NCI-H1417 (cell line): ENCODE measurements around the gene FOXQ1.

Experiments used
- DNase-seq, 3 experiments: peaks; one replicate each; lab custom pipeline; 2025; lab: John Stamatoyannopoulos, UW

FOXQ1 gene, protein sequence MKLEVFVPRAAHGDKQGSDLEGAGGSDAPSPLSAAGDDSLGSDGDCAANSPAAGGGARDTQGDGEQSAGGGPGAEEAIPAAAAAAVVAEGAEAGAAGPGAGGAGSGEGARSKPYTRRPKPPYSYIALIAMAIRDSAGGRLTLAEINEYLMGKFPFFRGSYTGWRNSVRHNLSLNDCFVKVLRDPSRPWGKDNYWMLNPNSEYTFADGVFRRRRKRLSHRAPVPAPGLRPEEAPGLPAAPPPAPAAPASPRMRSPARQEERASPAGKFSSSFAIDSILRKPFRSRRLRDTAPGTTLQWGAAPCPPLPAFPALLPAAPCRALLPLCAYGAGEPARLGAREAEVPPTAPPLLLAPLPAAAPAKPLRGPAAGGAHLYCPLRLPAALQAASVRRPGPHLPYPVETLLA

DNA sequence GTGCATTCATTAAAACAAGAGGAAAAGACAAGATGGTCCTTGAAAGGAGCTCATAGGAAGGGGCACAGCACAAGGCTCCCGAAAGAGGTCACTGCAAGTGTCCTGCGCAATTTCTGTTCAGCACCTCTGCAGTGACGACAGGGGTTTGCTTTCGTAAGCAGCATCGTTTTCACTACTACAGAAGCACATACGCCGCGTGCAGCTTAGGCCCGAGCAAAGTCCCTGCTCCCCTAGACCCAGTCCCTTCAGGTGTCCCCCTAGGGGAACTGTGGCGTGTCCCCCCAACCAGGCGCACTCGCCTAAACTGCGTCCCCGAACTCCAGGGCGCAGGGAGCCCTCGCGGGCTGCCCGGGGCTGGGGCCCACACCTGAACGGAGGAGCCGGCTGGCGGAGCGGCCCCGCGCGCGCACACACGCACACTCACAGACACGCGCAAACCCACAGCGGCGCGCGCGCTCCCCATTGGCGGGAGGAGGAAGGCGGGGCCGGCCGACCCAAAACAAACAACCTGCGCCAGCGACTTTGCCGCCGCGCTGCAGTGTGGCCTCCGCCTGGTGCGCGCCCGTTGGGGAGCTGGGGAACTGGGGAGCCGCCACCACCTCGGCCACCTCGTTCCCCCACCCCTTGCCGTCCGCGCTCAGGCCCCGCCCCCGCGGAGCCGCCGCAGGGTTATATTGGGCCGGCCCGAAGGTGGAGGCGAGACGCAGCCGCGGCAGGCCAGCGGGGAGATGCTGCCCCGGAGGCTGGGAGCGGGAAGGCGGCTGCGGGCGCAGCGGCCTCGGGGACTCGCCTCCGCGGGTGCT lies at the start of gene FOXQ1:
Gene FOXQ1 (plus strand): TSS at position 699 of the 803 bp plus-strand sequence. CDS start 607 bp downstream, outside the sequence.
- DNase-seq, result peak in 2 of 3 experiments; percentile 33 to 41

DNA sequence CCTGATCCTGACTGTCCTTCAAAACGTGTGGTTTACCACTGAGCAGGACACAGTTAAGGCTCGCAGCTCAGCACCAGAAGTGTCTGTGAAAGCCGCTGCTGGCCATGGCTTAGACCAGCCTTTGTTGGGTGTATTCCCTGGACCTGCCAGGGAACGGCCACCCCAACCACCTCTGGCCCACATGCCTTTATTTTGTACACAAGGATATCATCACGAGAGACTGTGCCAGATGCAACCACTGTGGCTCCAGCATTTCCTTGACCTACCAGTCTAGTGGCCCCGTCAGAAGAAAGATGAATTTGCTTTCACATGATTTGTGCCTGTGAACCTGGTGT lies 49.2 kb upstream of the FOXQ1 start:
- no peak for DNase-seq

DNA sequence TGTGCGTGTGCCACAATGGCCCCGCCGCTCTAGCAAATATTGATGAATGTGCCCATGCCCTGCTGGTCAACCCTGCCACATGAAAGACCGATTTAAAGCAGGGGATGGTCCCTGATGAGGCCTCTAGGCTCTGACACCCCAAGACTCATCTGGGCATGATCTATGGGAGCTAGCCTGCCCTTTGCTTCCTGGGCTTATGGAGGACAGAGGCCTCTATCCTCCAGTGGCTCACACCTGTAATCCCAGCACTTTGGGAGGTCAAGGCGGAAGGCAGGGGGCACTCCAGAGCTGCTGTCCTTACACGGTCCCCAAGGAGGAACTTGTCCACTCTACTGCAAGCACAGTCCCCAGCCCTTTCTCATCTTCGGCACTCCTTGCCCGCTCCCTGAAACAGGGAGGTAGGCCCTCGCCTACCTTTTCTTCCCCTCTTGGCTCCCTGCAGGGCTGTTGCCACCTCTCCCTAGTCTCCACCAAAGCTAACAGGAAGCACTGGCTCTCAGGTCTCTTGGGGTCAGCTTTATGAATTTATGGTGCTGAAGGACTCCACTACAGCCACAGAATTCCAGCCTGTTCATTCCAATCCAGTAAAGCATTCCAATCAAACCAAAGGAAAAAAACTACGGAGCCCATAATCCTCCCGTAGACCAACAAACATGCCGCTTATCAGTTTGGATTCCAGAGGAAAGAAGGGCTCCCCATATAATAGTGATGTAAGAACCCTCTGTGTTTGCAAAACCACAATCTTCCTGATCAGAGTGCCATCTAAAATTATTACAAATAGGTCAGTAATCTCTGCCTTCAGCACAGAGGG lies 48.7 kb upstream of the FOXQ1 start:
- DNase-seq, result no peak

DNA sequence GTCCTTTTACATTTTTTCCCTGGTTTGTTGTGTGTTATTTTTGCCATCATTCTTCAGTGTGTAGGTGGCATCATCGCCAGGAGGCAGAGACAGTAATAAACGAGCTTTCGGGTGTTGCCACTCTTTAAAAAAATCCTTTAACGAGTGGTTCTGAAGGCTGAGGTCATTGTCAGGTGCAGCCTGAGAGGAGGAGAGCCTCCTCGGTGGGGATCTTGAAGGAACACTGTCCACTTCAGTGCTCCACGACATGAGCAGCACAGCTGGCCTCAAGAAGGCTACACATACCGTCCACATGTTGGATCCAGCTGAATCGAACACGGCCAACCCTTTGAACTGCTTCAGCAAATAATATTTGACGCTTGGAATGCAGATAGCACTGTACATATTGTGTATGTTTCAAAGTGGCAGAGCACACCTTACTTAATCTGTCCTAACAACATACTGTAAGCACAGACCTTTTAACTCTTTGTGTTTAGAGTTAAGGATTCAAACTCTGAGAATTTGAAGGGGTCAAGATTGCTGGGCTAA lies 48.0 kb upstream of the FOXQ1 start:
- DNase-seq, result no peak

DNA sequence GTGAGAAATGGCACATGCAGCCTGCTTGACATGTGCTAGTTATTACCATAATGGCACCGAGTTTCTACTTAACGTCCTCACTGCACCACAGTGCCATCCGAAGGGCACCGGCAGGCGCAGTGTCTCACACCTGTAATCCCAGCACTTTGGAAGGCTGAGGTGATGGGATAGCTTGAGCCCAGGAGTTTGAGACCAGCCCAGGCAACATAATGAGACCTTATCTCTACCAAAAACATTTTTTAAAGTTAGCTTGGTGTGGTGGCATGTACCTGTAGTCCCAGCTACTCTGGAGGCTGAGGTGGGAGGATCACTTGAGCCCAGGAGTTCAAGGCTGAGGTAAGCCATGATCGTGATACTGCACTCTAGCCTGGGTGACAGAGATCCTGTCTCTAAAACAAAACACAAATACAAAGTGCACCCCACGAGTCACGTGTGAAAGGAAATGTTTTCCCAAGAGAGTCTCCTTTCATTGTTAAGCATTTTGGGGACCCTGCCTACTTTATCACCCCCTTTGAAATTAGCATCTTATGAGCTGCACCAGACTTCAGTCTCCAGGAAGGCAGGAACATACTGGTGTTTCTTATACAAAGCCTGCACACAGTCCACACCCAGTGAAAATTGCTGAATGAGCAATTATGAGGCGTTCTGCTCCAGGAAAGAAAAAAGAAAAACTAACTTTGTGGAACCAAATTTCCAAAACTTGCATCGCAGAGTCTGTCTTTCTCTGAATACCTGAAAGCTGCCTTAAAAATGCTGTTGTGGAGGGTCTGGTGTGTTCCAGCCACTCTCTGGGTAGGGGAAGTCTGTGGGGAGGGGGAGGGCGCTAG lies 47.1 kb upstream of the FOXQ1 start:
- no peak for DNase-seq

DNA sequence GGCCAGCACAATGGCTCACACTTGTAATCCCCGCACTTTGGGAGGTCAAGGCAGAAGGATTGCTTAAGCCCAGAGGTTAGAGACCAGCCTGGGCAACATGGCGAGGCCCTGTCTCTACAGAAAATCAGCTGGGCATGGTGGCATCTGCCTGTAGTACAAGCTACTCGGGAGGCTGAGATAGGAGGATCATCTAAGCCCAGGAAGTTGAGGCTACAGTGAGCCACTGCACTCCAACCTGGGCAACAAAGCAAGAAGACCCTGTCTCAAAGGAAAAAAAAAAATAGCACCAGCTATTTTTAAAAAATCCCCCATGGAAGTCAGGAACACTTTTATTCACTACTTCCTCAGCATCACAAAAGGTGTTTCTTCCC lies 45.2 kb upstream of the FOXQ1 start:
- DNase-seq, result no peak

DNA sequence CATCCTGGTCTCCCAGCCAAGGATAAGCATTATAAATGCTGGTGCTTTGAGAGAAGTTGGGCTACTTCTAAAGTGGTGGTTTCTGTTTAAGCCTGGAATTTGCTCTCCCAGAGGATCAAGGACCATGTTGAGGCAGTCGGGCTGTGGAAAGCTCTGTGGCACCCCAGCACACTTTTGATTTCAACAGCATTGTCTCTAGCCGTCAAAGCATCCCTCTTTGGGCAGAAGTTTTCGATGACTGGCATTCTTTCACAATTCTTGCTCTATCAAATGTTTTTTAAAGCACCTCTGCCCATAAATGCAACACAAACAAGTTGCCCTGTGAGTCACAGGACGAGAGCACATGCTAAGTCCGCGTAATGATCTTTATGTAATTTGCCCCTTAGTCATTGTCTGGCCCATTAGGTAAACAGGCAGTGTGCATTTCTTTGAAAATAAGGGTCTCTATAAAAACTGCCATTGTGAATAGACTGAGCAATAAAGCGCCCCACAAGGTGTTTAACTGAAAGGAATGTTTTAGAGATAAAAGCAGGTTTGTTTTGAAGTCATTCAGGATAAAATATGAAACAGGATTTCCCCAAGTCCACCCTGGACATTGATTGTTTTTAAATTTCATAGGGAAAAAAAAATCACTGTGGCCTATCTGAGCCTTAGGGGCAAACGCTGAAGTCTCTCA lies 44.7 kb upstream of the FOXQ1 start:
- no peak for DNase-seq

DNA sequence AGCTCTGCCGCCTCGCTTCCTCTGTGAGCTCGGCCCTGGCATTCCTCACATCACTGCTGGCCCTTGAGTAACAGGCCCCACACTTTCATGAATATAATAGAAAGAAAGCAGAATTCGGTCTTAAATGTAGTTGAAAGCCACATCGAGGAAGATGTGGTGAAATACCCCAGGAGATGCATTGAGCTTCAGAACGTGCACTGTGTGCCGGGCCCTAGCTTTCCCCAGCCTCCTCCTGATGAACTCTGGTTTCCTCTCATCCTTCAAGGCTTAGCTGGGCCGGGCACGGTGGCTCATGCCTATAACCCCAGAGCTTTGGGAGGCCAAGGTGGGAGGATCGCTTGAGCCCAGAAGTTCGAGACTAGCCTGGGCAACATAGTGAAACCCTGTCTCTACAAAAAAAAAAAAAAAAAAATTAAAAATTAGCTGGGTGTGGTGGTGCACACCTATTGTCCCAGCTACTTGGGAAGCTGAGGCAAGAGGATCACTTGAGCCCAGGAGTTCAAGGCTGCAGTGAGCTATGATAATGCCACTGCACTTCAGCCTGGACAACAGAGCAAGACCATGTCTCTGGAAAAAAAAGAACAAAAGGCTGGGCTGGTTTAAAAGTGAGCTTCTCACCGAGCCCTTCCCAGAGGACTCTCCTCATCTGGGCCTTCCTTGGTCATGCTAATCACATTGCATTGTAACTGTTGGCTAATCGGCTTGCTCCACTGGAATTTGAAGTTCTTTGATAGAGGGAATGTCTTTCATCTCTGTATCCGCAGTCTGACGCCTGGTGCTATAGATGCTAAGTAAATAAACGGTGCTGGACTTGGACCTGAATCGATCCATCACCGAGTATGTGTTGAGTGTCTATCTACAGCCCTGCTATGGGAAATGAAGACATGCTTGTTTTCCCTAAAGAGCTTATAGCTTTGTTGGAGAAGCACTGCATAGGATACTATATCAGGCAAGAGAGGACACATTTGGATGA lies 43.8 kb upstream of the FOXQ1 start:
- no peak for DNase-seq

DNA sequence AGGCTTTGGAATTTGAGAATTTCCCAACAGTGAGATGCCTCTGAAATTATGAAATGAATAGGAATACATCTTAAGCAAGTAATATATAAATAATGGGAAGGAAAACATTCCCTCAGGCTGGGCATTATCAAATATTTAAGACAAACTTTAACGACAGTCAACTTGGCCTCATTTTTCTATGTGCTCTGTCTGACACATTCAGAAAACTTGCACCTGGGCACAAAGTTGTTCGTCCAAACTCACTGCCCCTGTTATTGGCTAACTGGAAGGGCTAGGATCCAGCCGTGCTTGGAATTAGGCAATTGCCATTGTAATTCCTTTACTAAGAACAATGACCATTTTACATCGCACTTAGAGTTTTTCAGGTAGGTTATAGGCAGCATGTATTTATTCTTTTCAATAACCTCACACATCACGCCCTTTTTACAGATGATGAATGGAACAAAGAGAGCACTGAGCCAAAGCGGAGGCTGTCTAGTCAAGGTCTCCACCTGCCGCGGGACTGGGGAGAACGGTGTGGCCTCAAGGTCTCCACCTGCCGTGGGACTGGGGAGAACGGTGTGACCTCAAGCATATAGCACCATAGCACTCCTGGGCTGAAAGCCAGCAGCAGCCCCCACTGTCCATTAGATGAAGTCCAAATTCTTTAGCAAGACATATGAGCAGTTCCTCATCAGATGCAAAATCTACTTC lies 40.7 kb upstream of the FOXQ1 start:
- DNase-seq, result no peak

DNA sequence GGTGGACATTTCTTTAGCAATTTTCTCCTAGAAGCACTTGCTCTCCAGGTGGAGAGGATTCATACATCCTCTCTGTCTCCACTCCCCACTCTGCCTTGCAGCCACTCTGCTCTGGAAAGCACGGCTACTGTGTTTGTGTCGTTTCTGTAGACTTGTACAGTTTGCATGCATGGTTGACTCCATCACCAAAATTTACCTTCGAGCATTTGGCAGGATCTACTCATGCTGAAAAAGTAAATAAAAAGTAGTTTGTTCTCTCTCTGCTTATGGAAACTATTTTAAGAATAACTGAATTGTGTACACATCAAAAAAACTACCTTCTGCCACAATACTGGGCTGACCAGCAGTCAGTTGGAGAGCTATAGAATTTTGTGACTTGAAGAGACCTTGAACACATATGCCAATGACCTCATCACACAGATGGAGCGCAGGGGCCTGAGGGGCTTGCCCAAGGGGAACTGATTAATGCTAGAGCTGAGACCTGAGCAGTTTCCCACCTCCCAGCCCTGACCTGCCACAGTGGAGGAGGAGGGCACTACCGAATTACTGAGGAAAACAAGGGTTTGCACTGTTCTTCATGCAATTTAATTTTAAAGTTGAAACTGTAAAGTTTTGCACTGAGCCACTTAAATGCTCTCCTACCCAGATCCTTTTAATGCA lies 33.7 kb upstream of the FOXQ1 start:
- DNase-seq, result no peak

DNA sequence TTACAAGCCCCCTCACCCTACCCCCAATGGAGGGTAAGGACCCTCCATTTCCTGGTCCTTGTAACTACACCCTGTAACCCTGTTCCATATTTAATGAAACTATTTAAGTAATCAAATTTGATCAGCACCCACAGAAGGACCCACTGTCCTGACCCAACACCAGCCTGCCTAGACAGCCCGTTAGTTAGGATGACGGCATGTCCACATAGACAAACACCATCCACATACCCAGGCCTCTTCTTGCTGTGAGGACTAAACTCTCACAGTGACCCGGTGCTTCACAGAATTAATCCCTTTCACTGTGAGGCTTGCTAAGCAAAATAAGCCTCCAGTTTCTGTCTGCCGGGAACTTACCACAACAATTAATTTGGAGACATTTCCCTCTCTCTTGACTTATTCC lies 32.8 kb upstream of the FOXQ1 start:
- no peak for DNase-seq

DNA sequence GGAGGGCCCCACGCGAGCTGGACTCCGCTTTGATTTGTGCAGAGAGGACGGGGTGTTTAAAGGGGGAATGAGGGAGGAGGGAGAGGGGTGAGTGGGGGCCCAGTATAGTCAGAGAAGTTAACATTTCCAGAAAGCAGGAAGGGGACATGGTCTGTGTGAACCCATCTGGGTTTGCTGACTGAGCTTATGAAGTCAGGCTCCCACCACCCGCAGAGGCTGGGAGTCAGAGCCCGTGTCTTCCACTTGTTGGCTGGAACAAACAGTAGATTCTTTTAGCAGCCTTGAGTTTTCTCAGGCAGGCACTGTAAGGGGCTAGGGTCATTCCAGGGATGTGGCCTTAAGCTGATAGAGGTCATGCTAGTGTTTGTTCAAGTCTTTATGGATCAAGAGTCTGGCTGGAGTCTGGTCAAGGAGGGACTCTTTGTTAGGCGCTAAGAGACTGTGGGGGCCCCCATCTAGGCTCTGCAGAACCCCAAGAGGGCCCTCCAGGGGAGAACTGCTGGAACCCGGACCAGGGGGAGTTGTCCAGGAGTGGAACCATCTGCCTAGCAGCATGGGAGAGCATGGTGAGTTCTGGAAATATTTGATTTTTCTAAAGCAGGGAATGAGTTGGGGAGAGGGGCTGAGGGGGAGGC lies 31.1 kb upstream of the FOXQ1 start:
- no peak for DNase-seq

DNA sequence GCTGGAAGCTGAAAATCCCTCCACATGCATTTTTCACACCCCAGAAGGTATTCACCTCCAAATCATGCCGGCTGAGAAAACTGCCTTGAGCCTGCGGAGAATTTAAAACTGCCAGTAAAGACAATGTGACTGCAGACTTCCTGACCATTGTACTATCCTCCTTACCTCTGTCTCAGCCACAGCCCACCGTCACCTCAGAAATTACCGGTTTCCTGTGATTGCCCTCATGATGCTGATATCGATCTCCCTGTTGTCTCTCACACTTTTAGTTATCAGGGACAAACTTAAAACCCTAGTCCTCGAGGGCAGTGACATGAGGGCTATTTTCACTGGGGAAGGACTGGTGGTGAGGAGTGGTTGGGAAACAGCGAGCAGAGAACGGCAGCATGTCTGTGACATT lies 30.2 kb upstream of the FOXQ1 start:
- DNase-seq, result no peak

DNA sequence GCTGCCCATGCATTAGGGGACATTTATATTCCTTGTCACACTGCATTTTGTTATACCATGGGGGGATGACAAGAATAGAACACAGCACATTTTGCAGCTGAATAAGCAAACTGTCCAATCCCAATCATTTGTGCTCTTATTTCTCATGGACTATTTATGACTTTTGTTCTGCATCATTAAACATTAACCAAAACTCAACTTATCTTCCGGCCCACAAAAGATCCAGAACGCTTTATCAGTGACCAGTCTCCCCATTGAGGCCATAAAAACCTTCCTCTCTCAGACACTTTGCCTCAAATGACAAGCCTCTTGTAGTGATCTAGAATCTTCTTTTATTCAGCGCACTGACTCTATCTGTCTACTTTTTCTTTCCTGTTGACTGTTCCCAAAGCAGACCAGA lies 28.4 kb upstream of the FOXQ1 start:
- DNase-seq, result no peak

DNA sequence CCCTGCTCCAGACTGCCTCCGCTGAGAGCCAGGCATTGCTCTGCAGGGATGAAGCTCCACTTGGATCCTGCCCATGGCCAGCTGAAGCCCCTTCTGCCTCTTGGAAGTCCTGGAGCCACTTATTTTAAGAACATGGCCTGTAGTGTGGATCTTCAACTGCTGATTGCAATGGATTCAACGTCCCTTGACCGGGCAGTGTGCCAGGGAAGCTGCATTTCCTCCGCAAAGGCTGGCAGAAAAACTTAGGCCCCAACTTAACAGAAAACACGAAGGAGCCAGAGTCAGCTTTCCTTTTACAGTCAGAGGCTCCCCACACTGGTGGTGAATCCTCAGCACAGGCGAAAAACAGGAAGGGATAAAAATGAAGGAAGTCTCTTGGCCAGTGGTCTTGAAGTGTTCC lies 26.3 kb upstream of the FOXQ1 start:
- DNase-seq, result no peak

DNA sequence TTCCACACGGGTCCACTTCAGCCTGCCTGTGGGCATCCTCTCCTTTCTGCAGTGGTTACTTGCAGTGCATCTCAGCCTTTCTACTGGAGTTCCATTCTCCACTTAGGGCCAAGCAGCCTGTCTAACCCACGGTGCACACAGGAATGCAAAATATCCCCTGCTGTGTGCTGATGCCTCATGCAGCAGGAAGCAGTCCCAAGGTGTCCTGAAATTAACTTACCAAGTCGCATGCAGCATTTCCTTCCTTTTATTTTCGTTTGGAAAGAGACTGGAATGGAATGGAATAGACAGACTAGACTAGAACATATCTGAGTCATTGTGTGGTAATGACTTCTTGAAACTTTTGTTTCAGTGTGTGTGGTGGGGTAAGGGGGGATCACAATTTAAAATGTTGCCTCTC lies 25.9 kb upstream of the FOXQ1 start:
- DNase-seq, result no peak

DNA sequence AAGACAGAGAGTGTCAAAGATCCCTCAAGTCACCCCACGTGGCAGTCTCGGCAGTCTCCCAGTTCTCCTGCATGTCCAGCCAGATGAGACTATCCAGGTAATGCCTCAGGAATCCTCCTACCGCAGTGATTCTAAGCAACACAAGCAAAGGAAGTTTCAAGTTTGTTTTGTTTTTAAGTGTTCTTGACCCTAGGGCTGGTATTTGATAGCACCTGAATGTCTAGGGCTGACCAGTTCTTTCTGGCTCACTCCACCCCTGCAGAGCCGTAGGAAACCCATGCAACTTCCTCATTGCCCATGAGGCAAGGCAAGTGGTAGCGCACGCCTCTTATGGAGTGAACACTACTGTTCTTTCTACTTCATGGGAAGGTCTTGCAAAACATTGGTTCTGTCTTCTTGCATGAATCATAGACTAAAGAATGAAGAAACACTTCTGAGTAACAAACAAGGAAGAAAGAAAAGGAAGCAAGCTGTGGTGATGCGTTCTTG lies 24.8 kb upstream of the FOXQ1 start:
- no peak for DNase-seq

DNA sequence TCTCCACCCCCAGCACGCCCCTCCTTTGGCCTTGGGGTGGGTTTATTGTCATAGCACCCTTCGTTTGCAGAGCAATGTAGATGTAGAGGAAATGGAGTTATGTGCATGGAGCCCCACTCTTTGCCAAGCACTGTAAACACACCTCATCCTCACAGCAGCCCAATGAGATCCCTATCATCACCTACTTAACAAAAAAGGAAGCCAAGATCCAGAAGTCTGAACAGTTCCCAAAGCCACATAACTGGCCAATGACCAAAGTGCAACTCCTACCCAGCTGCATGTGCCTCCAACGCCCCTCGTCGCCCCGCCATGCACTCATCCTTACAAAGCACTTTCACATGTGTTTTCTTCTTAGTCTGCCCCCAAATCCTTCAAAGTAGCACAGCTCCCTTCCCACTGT lies 21.8 kb upstream of the FOXQ1 start:
- no peak for DNase-seq
